OCI-LY7 (cell line): ENCODE results near the gene MMP15. TPM values are rescaled to one million over a fixed set of nuclear protein-coding genes. Genes with fewer than 3 reads are reported as not detected.

ENCODE experiments used
- BruUV-seq: library from RNA; stranded (reverse); fragments of 400-500 nt; replicated peaks from 2 replicates; lab custom pipeline; 2021; lab: Mats Ljungman, UMichigan
- CTCF ChIA-PET: fragments of 300-600 bp; sonication (Branson Sonifier 250); formaldehyde crosslinking; loops from one replicate; lab custom pipeline; 2022; ENCODE audit warnings: antibody characterized with exemption; ENCODE audit not compliant: unreplicated experiment; lab: Charles Lee
- POLR2A ChIA-PET: fragments of 300-600 bp; sonication (Branson Sonifier 250); formaldehyde crosslinking; loops from one replicate; lab custom pipeline; 2022; ENCODE audit warnings: antibody characterized with exemption; lab: Charles Lee
- DNase-seq: peaks from one replicate; pipeline ENCODE4 v3.0.0-alpha.2; 2015; ENCODE audit warnings: low spot score
- H2AFZ ChIP-seq: fragments of 200-600 bp; sonication (generic), shearing (Covaris generic); 2 replicates; pipeline ENCODE4 v1.6.1; 2014; ENCODE audit warnings: mild to moderate bottlenecking, antibody characterized with exemption, low read length, moderate library complexity
- H3K27ac ChIP-seq: fragments of 200-600 bp; sonication (generic); 2 replicates; pipeline ENCODE4 v1.5.1; 2014; ENCODE audit warnings: mixed run types, low read depth, mild to moderate bottlenecking, moderate library complexity, low read length, inconsistent platforms; ENCODE audit not compliant: poor library complexity, severe bottlenecking
- H3K36me3 ChIP-seq: fragments of 200-600 bp; sonication (generic); 2 replicates; pipeline ENCODE4 v1.6.1; 2014; ENCODE audit warnings: mild to moderate bottlenecking, antibody characterized with exemption, low read length, moderate library complexity, mixed read lengths; ENCODE audit not compliant: insufficient read depth
- H3K4me1 ChIP-seq: fragments of 200-600 bp; sonication (generic); 2 replicates; pipeline ENCODE4 v1.5.1; 2014; ENCODE audit warnings: mild to moderate bottlenecking, low read length; ENCODE audit not compliant: insufficient read depth, poor library complexity, severe bottlenecking
- H3K4me2 ChIP-seq: fragments of 200-600 bp; sonication (generic); 2 replicates; pipeline ENCODE4 v1.6.1; 2014; ENCODE audit warnings: mild to moderate bottlenecking, low read length
- H3K4me3 ChIP-seq: fragments of 200-600 bp; sonication (generic); 2 replicates; pipeline ENCODE4 v1.5.1; 2014; ENCODE audit warnings: mild to moderate bottlenecking, low read depth, low read length; ENCODE audit not compliant: poor library complexity, severe bottlenecking
- H3K79me2 ChIP-seq: fragments of 200-600 bp; sonication (generic); 2 replicates; pipeline ENCODE4 v1.6.1; 2016; ENCODE audit warnings: low read depth, mild to moderate bottlenecking, low read length, moderate library complexity, mixed read lengths; ENCODE audit not compliant: insufficient read depth
- H3K9me2 ChIP-seq: fragments of 200-600 bp; sonication (generic); 2 replicates; pipeline ENCODE4 v1.6.1; 2016; ENCODE audit warnings: mild to moderate bottlenecking, low read length, mixed read lengths; ENCODE audit not compliant: insufficient read depth
- H3K9me3 ChIP-seq: fragments of 200-600 bp; sonication (generic); 2 replicates; pipeline ENCODE4 v1.6.1; 2014; ENCODE audit warnings: mild to moderate bottlenecking, mixed run types, low read length, mixed read lengths
- H4K20me1 ChIP-seq: fragments of 200-600 bp; sonication (generic); 2 replicates; pipeline ENCODE4 v1.6.1; 2014; ENCODE audit warnings: mild to moderate bottlenecking, antibody characterized with exemption, low read length, moderate library complexity, mixed read lengths; ENCODE audit not compliant: insufficient read depth
- EZH2phosphoT487 ChIP-seq: fragments of 200-600 bp; sonication (generic); IDR thresholded peaks from 2 replicates; pipeline ENCODE4 v1.6.1; 2018; ENCODE audit warnings: low read depth, borderline replicate concordance, mild to moderate bottlenecking, mixed run types, antibody characterized with exemption, low read length, moderate library complexity, mixed read lengths
- intact Hi-C: fragments of 100-400 bp; cut with micrococcal nuclease; formaldehyde crosslinking; loops from one replicate; pipeline ENCODE4 v1.10.0; 2022; ENCODE audit not compliant: unreplicated experiment
- total RNA-seq, 2 experiments: library from RNA; depleted of rRNA in 1 of 2; stranded (reverse); fragments of >200 nt in 1 of 2; shearing (Covaris generic) in 1 of 2; gene quantifications; 2 replicates each; pipeline ENCODE4 v1.2.3, GENCODE V29; 2014 to 2022
- TF ChIP-seq, protein P1 (sequence below): fragments of 200-600 bp; sonication (generic); conservative IDR thresholded peaks from 2 replicates; pipeline ENCODE4 v1.5.1; 2014; ENCODE audit warnings: mild to moderate bottlenecking, antibody characterized with exemption, low read length, moderate library complexity, mixed read lengths

MMP15 gene
- total RNA-seq, 2 experiments from 2014 or later, result 0.21 TPM; not detected in 1

DNA sequence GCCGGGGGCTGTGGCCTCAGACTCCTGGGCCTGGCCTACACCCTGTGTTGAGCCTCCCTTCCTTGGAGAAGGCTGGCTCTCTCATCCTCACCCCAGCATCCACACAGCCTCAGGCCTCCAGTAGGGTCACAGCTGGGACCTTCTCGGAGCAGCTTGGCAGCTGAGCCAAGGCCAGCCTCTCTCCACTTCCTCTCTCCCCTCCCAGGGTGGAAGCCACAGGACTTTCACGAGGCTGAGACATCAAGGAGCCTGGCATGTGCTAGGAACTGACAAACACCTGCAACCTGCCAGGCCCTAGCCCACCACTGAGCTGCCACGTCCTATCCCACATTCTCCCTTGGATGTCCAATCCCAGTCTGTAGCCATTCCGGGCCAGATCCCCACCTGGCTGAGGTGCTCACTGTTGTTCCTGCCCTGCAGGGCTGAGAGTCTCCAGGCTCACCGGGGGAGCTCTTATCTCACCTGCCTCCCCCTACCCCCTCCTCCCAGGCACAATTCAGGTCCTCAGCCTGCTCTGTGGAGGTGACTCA is 3.1 kb downstream of the MMP15 start:
- ChIA-PET CTCF (no interaction called here), POLR2A (interaction anchor here (1.0 to 1.3 kb wide), 2 partner anchors 10 to 99 kb away, joined by 3 read pairs; no protein-coding TSS in a partner anchor)
- no peaks in the 10 kb centered on the region for H4K20me1 ChIP-seq
- no peaks in the 10 kb centered on the region for H3K36me3 ChIP-seq
- H3K79me2 ChIP-seq, result no peaks in the 10 kb centered on the region
- no peak overlapping the region for H3K4me3 ChIP-seq
- H3K4me2 ChIP-seq, result no peak overlapping the region
- H3K9me2 ChIP-seq, result no peaks in the 10 kb centered on the region
- no peaks in the 10 kb centered on the region for H3K9me3 ChIP-seq
- TF ChIP-seq, protein P1, sequence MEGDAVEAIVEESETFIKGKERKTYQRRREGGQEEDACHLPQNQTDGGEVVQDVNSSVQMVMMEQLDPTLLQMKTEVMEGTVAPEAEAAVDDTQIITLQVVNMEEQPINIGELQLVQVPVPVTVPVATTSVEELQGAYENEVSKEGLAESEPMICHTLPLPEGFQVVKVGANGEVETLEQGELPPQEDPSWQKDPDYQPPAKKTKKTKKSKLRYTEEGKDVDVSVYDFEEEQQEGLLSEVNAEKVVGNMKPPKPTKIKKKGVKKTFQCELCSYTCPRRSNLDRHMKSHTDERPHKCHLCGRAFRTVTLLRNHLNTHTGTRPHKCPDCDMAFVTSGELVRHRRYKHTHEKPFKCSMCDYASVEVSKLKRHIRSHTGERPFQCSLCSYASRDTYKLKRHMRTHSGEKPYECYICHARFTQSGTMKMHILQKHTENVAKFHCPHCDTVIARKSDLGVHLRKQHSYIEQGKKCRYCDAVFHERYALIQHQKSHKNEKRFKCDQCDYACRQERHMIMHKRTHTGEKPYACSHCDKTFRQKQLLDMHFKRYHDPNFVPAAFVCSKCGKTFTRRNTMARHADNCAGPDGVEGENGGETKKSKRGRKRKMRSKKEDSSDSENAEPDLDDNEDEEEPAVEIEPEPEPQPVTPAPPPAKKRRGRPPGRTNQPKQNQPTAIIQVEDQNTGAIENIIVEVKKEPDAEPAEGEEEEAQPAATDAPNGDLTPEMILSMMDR, result no peak
- no peak for TF ChIP-seq EZH2phosphoT487
- DNase-seq, result no peak
- no TSS peak for BruUV-seq
- H3K27ac ChIP-seq, result no peak overlapping the region
- no peak overlapping the region for H2AFZ ChIP-seq
- peaks cover 17% of the 10 kb centered on the region for H3K4me1 ChIP-seq
- intact Hi-C loops, result loop anchor here (5.0 kb wide), 1 partner anchor 169 kb away; the partner anchor contains the start of gene CSNK2A2

DNA sequence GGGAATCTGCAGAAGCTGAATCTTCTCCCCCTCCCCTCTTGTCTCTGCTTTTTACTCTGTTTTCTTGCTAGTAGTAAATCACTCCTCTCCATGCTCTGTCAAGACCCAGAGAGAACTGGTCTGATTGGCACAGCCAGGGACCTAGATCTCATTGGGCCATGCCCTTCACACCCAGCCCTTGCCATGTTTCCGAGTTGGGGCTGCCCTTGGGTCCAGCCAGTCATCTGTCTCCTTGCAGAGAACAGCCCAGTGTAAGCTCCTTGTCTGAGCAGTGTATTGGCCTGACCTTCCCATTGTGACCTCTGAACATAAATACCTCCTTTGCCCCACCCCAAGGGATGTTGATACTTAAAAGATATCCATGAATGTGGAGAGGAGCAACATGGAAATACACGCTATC is 3.9 kb downstream of the MMP15 start:
- H3K4me3 ChIP-seq, result no peak overlapping the region
- H3K4me2 ChIP-seq, result no peak overlapping the region
- no peak for DNase-seq
- H2AFZ ChIP-seq, result no peak overlapping the region
- TF ChIP-seq EZH2phosphoT487, result no peak
- TF ChIP-seq, protein P1, result no peak
- no peaks in the 10 kb centered on the region for H3K36me3 ChIP-seq
- H3K27ac ChIP-seq, result no peak overlapping the region
- peaks cover 25% of the 10 kb centered on the region for H3K4me1 ChIP-seq
- no peaks in the 10 kb centered on the region for H4K20me1 ChIP-seq
- no peaks in the 10 kb centered on the region for H3K79me2 ChIP-seq
- CTCF ChIA-PET, result no interaction called here
- BruUV-seq, result no TSS peak
- intact Hi-C loops, result loop anchor here (5.0 kb wide), 1 partner anchor 168 kb away; the partner anchor contains the start of gene CSNK2A2
- POLR2A ChIA-PET, result no interaction called here
- H3K9me2 ChIP-seq, result no peaks in the 10 kb centered on the region
- no peaks in the 10 kb centered on the region for H3K9me3 ChIP-seq

DNA sequence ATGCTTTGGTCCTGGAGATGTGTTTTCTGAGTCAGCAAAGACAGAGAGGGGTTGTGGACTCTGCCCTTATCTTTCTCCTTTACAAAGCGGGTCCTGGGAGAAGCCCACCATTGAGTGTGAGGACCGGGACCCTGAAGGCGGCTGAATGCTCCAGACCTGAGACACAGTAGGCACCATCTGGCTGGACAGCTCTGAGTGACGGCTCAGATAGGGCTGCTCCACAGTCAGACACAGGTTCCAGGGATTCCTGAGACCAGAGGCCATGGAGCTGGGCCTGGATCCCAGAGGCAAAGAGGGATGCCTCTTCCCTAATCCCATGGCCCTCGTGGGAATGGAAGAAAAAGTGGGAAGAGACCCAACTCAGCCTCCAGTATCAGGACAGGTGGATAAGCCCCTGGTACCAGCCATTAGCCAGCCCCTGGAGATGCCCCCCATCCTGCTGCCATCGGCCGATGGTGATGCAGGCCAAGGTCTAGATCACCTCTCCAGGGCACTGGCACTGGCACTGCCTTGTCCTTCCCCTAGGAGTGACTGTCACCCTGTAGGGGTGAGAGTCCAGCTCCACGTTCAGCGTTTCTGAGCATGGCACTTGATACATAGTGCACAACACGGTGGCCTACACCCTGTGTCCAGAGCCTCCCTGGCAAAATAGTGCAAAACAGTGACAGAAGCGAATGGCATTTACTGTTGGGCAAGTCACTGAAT is 4.7 kb downstream of the MMP15 start:
- H3K36me3 ChIP-seq, result no peaks in the 10 kb centered on the region
- no peaks in the 10 kb centered on the region for H3K9me2 ChIP-seq
- no peak for DNase-seq
- CTCF ChIA-PET, result no interaction called here
- TF ChIP-seq EZH2phosphoT487, result no peak
- TF ChIP-seq, protein P1, result no peak
- H2AFZ ChIP-seq, result no peak overlapping the region
- no TSS peak for BruUV-seq
- H4K20me1 ChIP-seq, result no peaks in the 10 kb centered on the region
- POLR2A ChIA-PET, result interaction anchor here (0.8 kb wide), 1 partner anchor 100 kb away, joined by 3 read pairs; no protein-coding TSS in a partner anchor
- no peak overlapping the region for H3K4me3 ChIP-seq
- H3K27ac ChIP-seq, result no peak overlapping the region
- no peak overlapping the region for H3K4me2 ChIP-seq
- no peaks in the 10 kb centered on the region for H3K9me3 ChIP-seq
- H3K4me1 ChIP-seq, result peaks cover 34% of the 10 kb centered on the region
- intact Hi-C loops, result no loop called here
- H3K79me2 ChIP-seq, result no peaks in the 10 kb centered on the region
